ENCODE data around the gene SEC22A.

DNA sequence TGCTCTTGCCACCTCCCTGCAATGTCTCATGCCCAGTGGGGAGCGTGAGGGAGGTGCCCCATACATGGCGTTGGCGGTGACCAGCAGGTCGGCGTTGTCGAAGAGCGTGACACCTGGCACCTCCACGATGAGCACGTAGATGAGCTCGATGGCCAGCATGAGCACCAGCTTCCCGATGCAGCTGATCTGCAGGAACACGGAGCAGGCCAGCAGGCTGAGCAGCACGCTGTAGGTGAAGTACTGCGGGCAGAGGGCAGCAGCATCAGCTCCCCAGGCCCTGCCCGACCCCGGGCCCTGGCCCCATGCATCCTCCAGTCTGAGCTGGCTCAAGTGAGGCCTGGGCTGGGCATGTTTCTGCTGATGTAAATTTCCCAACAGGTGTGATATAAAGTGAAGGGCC is 98.3 kb downstream of the SEC22A start:
- TF ChIP-seq, protein P1, sequence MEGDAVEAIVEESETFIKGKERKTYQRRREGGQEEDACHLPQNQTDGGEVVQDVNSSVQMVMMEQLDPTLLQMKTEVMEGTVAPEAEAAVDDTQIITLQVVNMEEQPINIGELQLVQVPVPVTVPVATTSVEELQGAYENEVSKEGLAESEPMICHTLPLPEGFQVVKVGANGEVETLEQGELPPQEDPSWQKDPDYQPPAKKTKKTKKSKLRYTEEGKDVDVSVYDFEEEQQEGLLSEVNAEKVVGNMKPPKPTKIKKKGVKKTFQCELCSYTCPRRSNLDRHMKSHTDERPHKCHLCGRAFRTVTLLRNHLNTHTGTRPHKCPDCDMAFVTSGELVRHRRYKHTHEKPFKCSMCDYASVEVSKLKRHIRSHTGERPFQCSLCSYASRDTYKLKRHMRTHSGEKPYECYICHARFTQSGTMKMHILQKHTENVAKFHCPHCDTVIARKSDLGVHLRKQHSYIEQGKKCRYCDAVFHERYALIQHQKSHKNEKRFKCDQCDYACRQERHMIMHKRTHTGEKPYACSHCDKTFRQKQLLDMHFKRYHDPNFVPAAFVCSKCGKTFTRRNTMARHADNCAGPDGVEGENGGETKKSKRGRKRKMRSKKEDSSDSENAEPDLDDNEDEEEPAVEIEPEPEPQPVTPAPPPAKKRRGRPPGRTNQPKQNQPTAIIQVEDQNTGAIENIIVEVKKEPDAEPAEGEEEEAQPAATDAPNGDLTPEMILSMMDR (IDR thresholded peaks at IDR 0.05): no peak
- no peak for TF ChIP-seq POLR2A (IDR thresholded peaks at IDR 0.05)
- TF ChIP-seq POLR2AphosphoS5 (IDR thresholded peaks at IDR 0.05; ENCODE audit: insufficient read depth in 1 of 2, low read depth in 1 of 2): no peak
